Measurements from ENCODE around the gene PER1. TPM values are rescaled to one million over a fixed set of nuclear protein-coding genes. Genes with fewer than 3 reads are reported as not detected.

Gene PER1
- total and polyA plus RNA-seq, 9 of the 15 experiments (the other 6 are each of a cell fraction or from before 2014, with no cell fraction given): 0.13 to 26.0 (median 3.4) TPM

GRCh38 chr17:8173056-8173870, 21.1 kb upstream of the PER1 start (continued):
- TF ChIP-seq SRSF1 (IDR thresholded peaks at IDR 0.05; ENCODE audit: low read depth, low read length) (no peak), GATA2 (CRISPR knock-in tag; IDR thresholded peaks at IDR 0.05) (peak; percentile 93), ZBTB8A (IDR thresholded peaks at IDR 0.05; ENCODE audit: partially characterized antibody) (no peak), SOX6 (IDR thresholded peaks at IDR 0.05) (peak; percentile 95), ZNF282 (CRISPR knock-in tag; IDR thresholded peaks at IDR 0.05) (no peak), CHD1 (IDR thresholded peaks at IDR 0.05; ENCODE audit: low read length) (no peak), ZNF668 (CRISPR knock-in tag; IDR thresholded peaks at IDR 0.05) (peak; percentile 63; the same call in 1 of the 2 replicates), ZNF436 (CRISPR knock-in tag; IDR thresholded peaks at IDR 0.05) (peak; percentile 90), ZNF77 (CRISPR knock-in tag; IDR thresholded peaks at IDR 0.05) (peak; percentile 95), IRF1 (CRISPR knock-in tag; IDR thresholded peaks at IDR 0.05; ENCODE audit: borderline replicate concordance) (0 out of 2 replicates have a peak, but pooled peaks have one; percentile 22), HMG20A (CRISPR knock-in tag; conservative IDR thresholded peaks at IDR 0.05) (peak; percentile 79), GTF2B (IDR thresholded peaks at IDR 0.05; ENCODE audit: extremely low read depth, insufficient read length) (peak; percentile 99), BRD4 (IDR thresholded peaks at IDR 0.05) (peak; percentile 86; the same call in 1 of the 2 replicates), ZNF76 (CRISPR knock-in tag; IDR thresholded peaks at IDR 0.05; ENCODE audit: borderline replicate concordance) (no peak), CBX5 (IDR thresholded peaks at IDR 0.05; ENCODE audit: borderline replicate concordance, low read depth) (no peak), FOXM1 (IDR thresholded peaks at IDR 0.05; ENCODE audit: low read depth) (peak; percentile 20; the same call in 1 of the 2 replicates), FOXM1 (CRISPR knock-in tag; IDR thresholded peaks at IDR 0.05; ENCODE audit: low read depth) (no peak; the same call in 1 of the 2 replicates), HMBOX1 (IDR thresholded peaks at IDR 0.05) (peak; percentile 53; the same call in 1 of the 2 replicates), ZHX1 (conservative IDR thresholded peaks at IDR 0.05; ENCODE audit: low read length) (peak; percentile 94), ZNF655 (CRISPR knock-in tag; IDR thresholded peaks at IDR 0.05) (peak; percentile 95), HNRNPLL (IDR thresholded peaks at IDR 0.05; ENCODE audit: low read depth, low read length, poor library complexity, severe bottlenecking) (peak; percentile 81), ZNF695 (CRISPR knock-in tag; IDR thresholded peaks at IDR 0.05) (0 out of 2 replicates have a peak, but pooled peaks have one; percentile 79)

Data from K562 (cell line).